NCI-H187 treated with DMSO at 0.1 percent for 48 hours (cell line): ENCODE results near the gene NABP1.

Source experiments
- DNase-seq: peaks from one replicate; lab custom pipeline; 2025; lab: John Stamatoyannopoulos, UW

The NABP1 gene

DNA sequence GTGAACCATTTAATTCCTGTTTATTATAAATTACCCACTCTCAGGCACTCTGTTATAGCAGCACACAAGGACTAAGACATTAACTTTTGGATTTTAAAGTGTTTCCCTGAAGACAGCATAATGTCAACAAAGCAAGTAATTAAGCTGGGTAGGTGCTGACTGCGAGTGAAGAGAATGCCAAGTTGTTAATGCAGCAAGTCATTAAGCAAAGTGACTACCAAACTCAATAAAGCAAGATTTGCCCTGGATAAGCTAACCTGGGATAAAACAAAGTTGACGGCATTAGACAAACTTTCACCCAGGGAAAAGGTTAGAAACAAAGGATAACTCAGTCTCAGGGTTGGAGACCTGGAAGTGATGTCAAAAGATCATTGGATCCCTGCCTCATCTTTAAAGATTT is 28.4 kb upstream of the NABP1 start:
- no peak for DNase-seq

DNA sequence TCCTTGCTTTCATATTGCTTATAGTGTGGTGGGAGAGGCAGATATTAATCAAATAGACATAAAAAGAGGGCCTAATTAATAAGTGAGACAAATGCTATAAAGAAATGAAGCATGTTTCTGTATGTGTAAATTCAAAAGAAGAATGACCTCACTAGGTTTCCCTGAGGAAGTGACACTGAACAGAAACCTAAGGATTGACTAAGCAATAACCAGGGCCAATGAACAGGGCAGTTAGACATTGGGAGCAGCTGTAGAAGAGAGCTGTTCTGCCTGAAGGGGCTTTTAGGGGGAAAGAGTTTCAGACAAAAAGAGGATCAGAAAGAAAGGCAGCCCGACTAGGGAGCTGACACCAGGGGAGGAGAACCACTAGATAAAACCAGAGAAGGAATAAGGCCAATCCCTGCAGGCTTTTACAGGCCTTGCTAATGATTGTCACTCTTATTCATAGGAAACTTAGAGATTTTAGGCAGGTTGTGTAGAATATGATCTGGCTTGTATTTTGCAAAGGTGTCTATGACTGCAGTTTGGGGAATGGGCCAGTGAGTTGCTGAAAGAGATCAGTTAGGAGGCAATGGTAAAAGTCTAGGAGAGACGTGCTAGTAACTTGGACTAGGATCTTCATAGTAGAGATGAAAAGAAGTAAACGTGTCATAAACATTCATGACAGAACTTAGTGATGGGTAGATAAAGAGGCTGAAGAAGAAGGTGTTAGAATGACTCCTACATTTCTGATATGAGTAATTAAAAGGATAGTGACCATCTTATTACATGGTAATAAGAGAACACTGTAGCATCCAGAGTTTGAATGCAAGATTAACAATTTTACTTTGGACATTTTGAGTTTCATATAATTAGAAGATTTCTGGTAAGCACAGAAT is 26.8 kb upstream of the NABP1 start:
- DNase-seq: no peak

- no peak for DNase-seq
Observed at GRCh38 chr2:191653667-191654391, 24.1 kb upstream of the NABP1 start.

GRCh38 chr2:191656391-191656790 is 21.5 kb upstream of the NABP1 start:
- no peak for DNase-seq

DNA sequence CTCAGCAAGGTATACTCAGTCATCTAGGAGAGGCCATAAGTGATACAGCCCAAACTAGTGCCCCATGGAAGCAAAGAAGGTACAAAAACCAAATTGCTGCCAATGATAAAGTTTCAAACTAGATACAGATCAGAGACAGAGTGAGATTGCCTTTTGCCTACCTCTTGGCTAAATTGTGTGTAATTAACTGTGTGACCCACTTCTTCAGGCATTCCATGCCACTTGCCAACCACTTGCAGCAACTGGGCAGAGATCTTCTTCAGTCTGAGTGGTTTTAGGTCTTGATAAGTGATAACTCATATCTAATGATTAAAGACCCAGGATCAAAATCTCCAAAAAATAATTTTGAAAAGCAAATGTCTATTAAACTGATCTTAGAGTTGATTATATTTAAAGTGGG is 21.1 kb upstream of the NABP1 start:
- no peak for DNase-seq

DNA sequence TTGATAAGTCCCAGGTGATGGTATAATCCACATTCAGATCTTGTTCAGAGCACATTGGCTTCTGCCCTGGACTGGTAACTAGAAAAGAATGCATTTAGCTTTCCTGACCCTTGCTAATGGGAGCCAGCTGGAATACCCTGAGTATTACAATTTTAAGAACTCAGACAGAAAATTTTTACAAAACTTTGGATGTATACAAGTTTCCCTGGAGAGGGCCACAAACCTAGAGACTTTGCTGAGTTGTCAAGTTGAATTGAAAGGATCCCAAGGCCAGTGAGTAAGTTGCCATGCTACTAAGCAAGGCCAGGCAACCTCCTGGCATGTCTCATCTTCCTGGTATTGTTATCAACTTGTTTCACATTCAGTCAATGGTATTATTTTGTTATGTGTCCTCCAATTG is 20.0 kb upstream of the NABP1 start:
- DNase-seq: no peak

- DNase-seq: no peak
Observed at GRCh38 chr2:191659198-191659597, 18.7 kb upstream of the NABP1 start.

DNA sequence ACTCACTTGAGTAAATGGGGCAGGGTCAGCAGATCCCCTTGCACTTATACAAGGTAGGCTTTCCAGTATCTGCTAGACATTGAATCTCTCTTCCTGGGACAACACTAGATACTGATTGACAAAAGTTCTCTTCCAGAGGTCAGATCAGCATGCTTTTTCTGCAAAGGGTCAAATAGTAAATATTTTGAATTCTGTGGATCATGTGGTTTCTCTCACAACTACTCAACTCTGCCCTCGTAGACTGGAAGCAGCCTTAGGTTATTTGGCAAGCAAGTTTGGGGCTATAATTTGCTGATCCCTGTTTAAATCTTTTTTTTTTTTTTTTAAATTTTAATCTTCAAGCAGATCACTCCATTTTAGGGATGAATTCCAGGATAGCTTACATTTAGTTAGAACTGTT is 17.4 kb upstream of the NABP1 start:
- DNase-seq: no peak

DNA sequence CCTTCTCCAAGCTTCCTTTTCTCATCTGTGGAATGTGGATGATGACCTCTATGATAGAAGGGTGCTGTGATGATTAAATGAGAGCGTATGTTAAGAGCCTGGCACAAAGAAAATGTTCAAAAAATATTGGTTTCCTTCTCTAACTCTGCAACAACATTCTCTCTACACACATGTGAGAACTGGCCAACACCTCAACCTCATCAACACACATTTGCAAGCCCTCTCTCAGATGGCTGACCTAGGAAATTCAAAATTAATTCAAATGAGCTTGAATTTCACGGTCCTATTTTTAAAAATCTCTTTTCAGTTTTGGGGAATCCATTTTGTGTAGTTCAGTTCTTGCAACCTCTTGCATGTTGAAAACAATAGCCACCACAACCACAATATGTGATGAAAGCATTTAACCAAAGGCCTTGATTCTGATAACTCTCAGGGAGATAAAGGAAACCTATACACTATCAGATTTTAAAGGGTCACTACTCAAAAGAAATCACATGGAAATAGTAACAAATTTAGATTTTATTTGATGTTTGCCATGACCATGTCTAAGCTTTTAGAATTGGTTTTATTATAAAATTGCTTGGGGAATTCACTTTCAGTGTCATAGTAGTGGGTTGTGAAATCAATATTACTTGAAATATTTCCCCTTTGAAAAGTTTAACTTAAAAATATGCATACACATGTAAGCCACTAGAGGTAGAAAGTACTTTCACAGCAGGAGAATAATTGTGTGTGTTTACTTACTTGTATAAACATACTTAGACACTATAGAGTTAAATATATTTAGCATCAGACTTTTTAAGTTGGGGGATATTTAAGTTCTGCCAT is 16.6 kb upstream of the NABP1 start:
- DNase-seq: no peak

DNA sequence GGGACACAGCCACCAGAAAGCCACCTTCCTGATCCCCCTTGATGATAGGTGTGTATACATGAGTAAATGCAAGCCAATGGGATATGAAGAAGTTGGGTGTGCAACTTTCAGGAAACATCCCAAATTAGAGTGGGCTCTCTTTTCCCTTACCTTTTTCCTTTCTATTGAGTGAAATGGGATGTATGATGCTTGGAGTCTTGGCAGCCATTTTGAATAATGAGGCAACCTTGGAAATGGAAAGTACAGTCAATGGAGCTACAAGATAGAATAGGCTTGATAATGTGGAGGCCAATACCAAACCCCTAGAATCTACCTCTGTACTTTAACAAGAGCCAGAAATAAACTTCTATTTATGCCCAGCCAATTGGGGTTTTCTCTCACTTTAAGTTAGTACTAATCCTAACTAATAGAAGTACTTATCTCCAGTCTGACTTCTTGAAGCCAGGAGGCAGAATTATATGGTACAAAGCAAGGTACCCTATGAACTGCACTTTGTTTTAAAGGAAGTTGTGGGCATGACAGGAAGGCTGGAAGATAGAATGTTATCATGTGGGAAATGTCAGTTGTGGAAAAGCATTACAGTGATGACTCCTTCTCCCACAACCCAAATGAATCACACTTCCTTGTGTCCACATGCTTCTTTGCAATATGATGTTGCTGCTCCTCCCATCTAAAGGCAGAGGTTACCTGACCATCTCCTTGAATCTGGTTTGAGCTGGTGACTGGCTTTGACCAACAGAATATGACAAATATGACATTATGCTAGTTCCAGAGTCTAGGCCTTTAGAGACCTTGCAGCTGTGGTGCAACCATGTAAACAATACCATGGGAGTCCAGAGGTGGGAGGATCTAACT is 12.9 kb upstream of the NABP1 start:
- no peak for DNase-seq

- DNase-seq: no peak
Observed at GRCh38 chr2:191666226-191666625, 11.7 kb upstream of the NABP1 start.

- DNase-seq: no peak
Observed at GRCh38 chr2:191666732-191667131, 11.2 kb upstream of the NABP1 start.

DNA sequence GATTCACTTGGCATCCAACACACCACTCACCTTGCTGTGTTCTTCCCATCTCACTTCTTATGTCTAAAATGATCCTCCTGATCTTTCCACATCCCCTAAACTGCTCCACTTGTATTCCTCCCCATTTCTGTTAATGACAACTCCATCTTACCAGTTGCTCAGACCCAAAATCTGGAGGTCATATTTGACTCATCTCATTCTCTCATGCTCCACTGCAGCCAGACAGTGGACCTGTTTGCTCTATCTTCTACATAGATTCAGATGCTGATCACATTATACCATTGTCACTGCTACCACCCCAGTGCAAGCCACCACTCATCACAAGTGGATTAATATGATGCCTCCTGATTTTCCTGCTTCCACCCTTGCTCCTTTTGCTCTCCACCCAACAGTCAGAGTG is 7.9 kb upstream of the NABP1 start:
- DNase-seq: no peak

DNA sequence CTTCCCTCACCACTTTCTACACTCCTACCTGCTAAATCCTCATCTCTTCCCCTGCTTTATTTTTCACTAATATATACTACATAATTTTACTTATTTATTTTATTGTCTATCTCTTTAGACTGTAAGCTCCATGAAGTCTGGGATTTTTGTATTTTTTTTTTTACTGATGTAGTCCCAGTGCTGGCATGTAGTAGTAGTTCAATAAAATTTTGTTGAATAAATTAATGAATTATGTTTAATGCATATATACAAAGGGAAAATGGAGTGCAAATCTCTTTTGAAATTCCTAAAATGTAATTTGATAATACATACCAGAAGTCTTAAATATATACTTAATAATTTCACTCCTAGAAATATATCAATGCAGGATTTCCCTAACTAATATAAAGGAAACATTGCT is 7.1 kb upstream of the NABP1 start:
- DNase-seq: no peak

DNA sequence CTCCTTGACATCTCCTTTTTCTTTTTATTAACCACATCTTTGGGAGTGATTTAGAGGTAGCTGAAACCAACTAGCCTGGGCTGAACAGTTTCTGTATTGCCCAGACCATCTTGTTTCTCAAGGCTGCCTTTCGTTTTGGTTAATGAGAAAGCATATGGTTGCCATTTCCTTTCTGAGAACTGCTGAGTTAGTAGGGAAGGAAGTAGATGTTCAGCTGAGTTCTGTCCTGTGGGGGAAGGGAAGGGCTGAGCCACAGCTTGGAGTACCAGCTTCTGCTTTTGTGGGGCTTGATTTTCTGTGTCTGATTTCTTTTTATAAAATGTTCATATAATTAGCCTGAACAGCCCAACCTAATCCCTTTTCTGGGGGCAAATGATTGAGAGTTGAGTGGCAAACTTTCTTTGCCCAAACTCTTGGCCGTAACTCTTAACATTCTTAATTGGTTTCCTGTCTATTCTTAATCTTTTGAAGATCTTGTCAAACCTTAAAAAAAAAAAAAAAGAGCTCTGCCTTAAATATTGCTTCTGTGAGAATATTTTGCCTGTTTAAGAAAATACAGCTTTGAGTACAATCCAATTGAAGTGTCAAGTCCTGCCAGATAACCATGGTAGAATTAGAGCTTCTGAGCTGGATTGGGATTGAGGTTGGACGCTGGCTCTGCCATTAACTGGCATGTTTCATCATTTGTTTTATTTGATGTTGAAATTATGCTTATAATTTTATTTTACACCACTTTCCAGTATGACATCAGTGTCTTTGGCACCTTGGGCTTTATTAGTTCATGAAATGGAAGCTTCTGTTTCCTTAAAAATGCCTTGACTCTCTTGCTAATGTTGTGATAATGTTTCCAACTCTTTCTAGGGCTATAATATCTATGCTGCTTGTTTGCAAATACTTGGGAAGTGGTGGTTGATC is 1.9 kb upstream of the NABP1 start:
- no peak for DNase-seq

- no peak for DNase-seq
Observed at GRCh38 chr2:191676790-191677645, 918 bp upstream of the NABP1 start.

GRCh38 chr2:191678437-191679100 is 633 bp downstream of the NABP1 start:
- no peak for DNase-seq

- no peak for DNase-seq
Observed at GRCh38 chr2:191679818-191680600, 2.1 kb downstream of the NABP1 start.
